Measurements from ENCODE around the gene ZMAT5. TPM values are rescaled to one million over a fixed set of nuclear protein-coding genes. Genes with fewer than 3 reads are reported as not detected.

Gene ZMAT5
- total and polyA plus RNA-seq, 2 donors from 2014 or later = 21.3 to 47.7 TPM

- Histone ChIP-seq H3K9me3 (ENCODE audit: control insufficient read depth in 2 of 3, insufficient read depth in 1 of 3, low read length in 3 of 3) (no peaks in the 10 kb centered on the region), H3K9ac (ENCODE audit: low read length in 3 of 3) (no peak overlapping the region), H3K4me1 (ENCODE audit: control insufficient read depth in 2 of 3, insufficient read depth in 2 of 3, low read depth in 1 of 3, low read length in 3 of 3) (no peaks in the 10 kb centered on the region), H3K4me3 (ENCODE audit: low read length in 3 of 3) (no peak overlapping the region), H3K36me3 (ENCODE audit: control insufficient read depth in 2 of 3, insufficient read depth in 3 of 3, low read length in 3 of 3) (peaks cover 0 to 18% (median 6%) of the 10 kb centered on the region in 3 donors), H3K27me3 (ENCODE audit: control insufficient read depth, insufficient read depth, low read length) (no peaks in the 10 kb centered on the region), H3K27ac (ENCODE audit: low read depth in 2 of 2, low read length in 2 of 2) (no peak overlapping the region)
- no peak for TF ChIP-seq CTCF (IDR thresholded peaks at IDR 0.05; ENCODE audit: borderline replicate concordance, extremely low read depth, insufficient read depth)
- FAIRE-seq = no peak
- intact Hi-C loops (cut with DNase I) = no loop called here
- no peak for DNase-seq
Measured at GRCh38 chr22:29750029-29750428, 16.8 kb downstream of the ZMAT5 start.

GRCh38 chr22:29748248-29748893, 18.4 kb downstream of the ZMAT5 start:
- Histone ChIP-seq H3K27me3 (ENCODE audit: control insufficient read depth, insufficient read depth, low read length) (no peaks in the 10 kb centered on the region), H3K36me3 (ENCODE audit: control insufficient read depth in 2 of 3, insufficient read depth in 3 of 3, low read length in 3 of 3) (peaks cover 0 to 18% (median 6%) of the 10 kb centered on the region in 3 donors), H3K9ac (ENCODE audit: low read length in 3 of 3) (no peak overlapping the region), H3K4me3 (ENCODE audit: low read length in 3 of 3) (no peak overlapping the region), H3K4me1 (ENCODE audit: control insufficient read depth in 2 of 3, insufficient read depth in 2 of 3, low read depth in 1 of 3, low read length in 3 of 3) (no peaks in the 10 kb centered on the region), H3K9me3 (ENCODE audit: control insufficient read depth in 2 of 3, insufficient read depth in 1 of 3, low read length in 3 of 3) (no peaks in the 10 kb centered on the region), H3K27ac (ENCODE audit: low read depth in 2 of 2, low read length in 2 of 2) (no peak overlapping the region)
- no peak for TF ChIP-seq CTCF (IDR thresholded peaks at IDR 0.05; ENCODE audit: borderline replicate concordance, extremely low read depth, insufficient read depth)
- FAIRE-seq = no peak
- intact Hi-C loops (cut with DNase I) = no loop called here
- DNase-seq = no peak

DNA sequence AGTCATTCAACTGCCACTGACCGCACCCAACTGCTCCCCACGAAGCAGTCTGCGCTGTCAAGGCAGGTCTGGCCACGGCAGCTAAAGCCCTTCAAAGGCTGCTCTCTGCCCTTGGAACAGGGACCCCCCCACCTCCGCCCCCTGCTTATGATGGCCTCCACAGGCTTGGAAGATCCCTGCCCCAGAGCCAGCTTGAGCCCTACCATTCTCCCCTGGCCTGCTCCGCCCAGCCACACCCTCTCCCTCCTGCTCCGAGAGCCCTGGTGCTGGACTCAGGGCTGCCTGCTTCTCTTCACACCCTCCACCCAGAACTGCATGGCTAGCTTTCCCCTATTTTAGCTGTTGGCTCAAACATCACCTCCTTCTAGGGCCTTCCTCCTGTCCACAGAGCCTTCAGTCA, 19.0 kb downstream of the ZMAT5 start:
- H3K4me1 ChIP-seq (ENCODE audit: control insufficient read depth in 2 of 3, insufficient read depth in 2 of 3, low read depth in 1 of 3, low read length in 3 of 3) = no peaks in the 10 kb centered on the region
- no peak for DNase-seq
- H3K36me3 ChIP-seq (ENCODE audit: control insufficient read depth in 2 of 3, insufficient read depth in 3 of 3, low read length in 3 of 3) = peaks cover 0 to 18% (median 6%) of the 10 kb centered on the region in 3 donors
- intact Hi-C loops (cut with DNase I) = no loop called here
- no peaks in the 10 kb centered on the region for H3K9me3 ChIP-seq (ENCODE audit: control insufficient read depth in 2 of 3, insufficient read depth in 1 of 3, low read length in 3 of 3)
- no peak overlapping the region for H3K4me3 ChIP-seq (ENCODE audit: low read length in 3 of 3)
- H3K27me3 ChIP-seq (ENCODE audit: control insufficient read depth, insufficient read depth, low read length) = no peaks in the 10 kb centered on the region
- no peak overlapping the region for H3K9ac ChIP-seq (ENCODE audit: low read length in 3 of 3)
- FAIRE-seq = no peak
- no peak overlapping the region for H3K27ac ChIP-seq (ENCODE audit: low read depth in 2 of 2, low read length in 2 of 2)
- TF ChIP-seq CTCF (IDR thresholded peaks at IDR 0.05; ENCODE audit: borderline replicate concordance, extremely low read depth, insufficient read depth) = no peak

DNA sequence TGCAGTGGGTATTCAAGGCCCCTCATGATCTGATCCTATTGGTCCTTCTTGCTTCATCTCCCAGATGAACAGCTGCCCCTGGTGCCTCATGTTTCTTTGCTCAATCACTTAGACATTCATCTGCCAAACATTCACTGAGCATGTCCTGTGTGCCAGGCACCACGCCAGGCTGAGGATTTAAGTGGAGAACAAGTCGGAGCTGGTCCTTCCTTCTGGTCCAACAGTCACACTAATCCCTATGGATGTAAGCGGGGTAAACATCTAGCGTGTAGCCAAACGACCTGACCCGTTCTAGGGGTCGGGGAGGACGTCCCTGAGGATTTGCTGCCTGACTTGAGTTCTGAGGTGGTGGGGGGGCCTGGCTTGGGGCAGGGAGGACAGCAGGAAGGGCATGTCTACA, 21.9 kb downstream of the ZMAT5 start:
- DNase-seq (no peak), FAIRE-seq (no peak)
- intact Hi-C loops (cut with DNase I) = no loop called here
- no peak overlapping the region for H3K4me3 ChIP-seq (ENCODE audit: low read length in 3 of 3)
- H3K9me3 ChIP-seq (ENCODE audit: control insufficient read depth in 2 of 3, insufficient read depth in 1 of 3, low read length in 3 of 3) = no peaks in the 10 kb centered on the region
- no peak overlapping the region for H3K9ac ChIP-seq (ENCODE audit: low read length in 3 of 3)
- no peaks in the 10 kb centered on the region for H3K4me1 ChIP-seq (ENCODE audit: control insufficient read depth in 2 of 3, insufficient read depth in 2 of 3, low read depth in 1 of 3, low read length in 3 of 3)
- H3K36me3 ChIP-seq (ENCODE audit: control insufficient read depth in 2 of 3, insufficient read depth in 3 of 3, low read length in 3 of 3) = peaks cover 0 to 15% (median 10%) of the 10 kb centered on the region in 3 donors
- H3K27me3 ChIP-seq (ENCODE audit: control insufficient read depth, insufficient read depth, low read length) = no peaks in the 10 kb centered on the region
- no peak overlapping the region for H3K27ac ChIP-seq (ENCODE audit: low read depth in 2 of 2, low read length in 2 of 2)
- no peak for TF ChIP-seq CTCF (IDR thresholded peaks at IDR 0.05; ENCODE audit: borderline replicate concordance, extremely low read depth, insufficient read depth)
